HG03280 (cell line): ENCODE data around the gene NSL1.
"Not testable (repeated sequence)": the region's sequence is repeated elsewhere in the genome, so short reads cannot be mapped to it uniquely, and the experiment has no call there.

ENCODE experiments used
- ATAC-seq: cut with Tn5 transposase; IDR thresholded peaks from one replicate; pipeline ENCODE4 v1.9.1; 2021; ENCODE audit warnings: mild to moderate bottlenecking, moderate library complexity; ENCODE audit not compliant: unreplicated experiment

Gene NSL1

GRCh38 chr1:212783976-212784375, 7.6 kb downstream of the NSL1 start:
- no peak for ATAC-seq

GRCh38 chr1:212782422-212783154, 9.0 kb downstream of the NSL1 start:
- ATAC-seq: no peak

GRCh38 chr1:212781225-212781624, 10.4 kb downstream of the NSL1 start:
- ATAC-seq: no peak

GRCh38 chr1:212780759-212781158, 10.8 kb downstream of the NSL1 start:
- ATAC-seq: no peak

- ATAC-seq: not testable (repeated sequence)
These were observed 12.5 kb downstream of the NSL1 start for GRCh38 chr1:212779086-212779485.

GRCh38 chr1:212777151-212777550, 14.4 kb downstream of the NSL1 start:
- no peak for ATAC-seq

- no peak for ATAC-seq
These were observed 16.3 kb downstream of the NSL1 start for GRCh38 chr1:212775241-212775640.

- no peak for ATAC-seq
These were observed 17.0 kb downstream of the NSL1 start for GRCh38 chr1:212774584-212774983.

GRCh38 chr1:212773011-212773410, 18.6 kb downstream of the NSL1 start:
- ATAC-seq: no peak

GRCh38 chr1:212771341-212771740, 20.2 kb downstream of the NSL1 start:
- ATAC-seq: no peak

- ATAC-seq: no peak
These were observed 22.0 kb downstream of the NSL1 start for GRCh38 chr1:212769459-212770167.

GRCh38 chr1:212766825-212767224, 24.8 kb downstream of the NSL1 start:
- not testable (repeated sequence) for ATAC-seq

- not testable (repeated sequence) for ATAC-seq
These were observed 26.8 kb downstream of the NSL1 start for GRCh38 chr1:212764718-212765281.

GRCh38 chr1:212762839-212763238, 28.7 kb downstream of the NSL1 start:
- ATAC-seq: no peak

GRCh38 chr1:212762234-212762633, 29.3 kb downstream of the NSL1 start:
- ATAC-seq: no peak

- ATAC-seq: no peak
These were observed 31.3 kb downstream of the NSL1 start for GRCh38 chr1:212760126-212760823.

GRCh38 chr1:212759683-212760082, 31.9 kb downstream of the NSL1 start:
- no peak for ATAC-seq

- no peak for ATAC-seq
These were observed 36.9 kb downstream of the NSL1 start for GRCh38 chr1:212754680-212755079.

GRCh38 chr1:212754193-212754592, 37.4 kb downstream of the NSL1 start:
- no peak for ATAC-seq

GRCh38 chr1:212753749-212754148, 37.8 kb downstream of the NSL1 start:
- ATAC-seq: no peak

- ATAC-seq: no peak
These were observed 38.6 kb downstream of the NSL1 start for GRCh38 chr1:212752934-212753497.
